ENCODE data around the gene SRP9.

SRP9 gene

DNA sequence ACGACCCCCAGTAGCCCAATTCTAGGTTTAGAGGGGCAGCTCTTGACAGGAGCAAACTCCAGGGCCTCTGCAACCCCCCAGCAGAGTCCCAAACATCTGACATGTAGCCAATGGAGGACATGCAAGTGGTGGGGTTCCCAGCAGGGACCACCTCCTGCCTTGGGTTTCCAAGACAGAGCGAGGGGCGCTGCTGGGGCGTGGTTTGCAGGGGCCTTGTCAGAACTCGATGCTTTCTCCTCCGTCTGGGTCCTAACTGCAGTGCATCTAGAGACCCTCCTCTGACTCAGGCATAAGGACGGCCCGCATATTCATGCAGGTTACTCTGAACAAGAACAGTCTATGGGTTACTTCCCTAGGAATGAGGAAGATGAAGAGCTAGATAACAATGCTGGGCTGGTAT lies 49.5 kb downstream of the SRP9 start:
- H3K27ac ChIP-seq (ENCODE audit: low read depth, low read length) = no peak overlapping the region
- TF ChIP-seq, protein P1, sequence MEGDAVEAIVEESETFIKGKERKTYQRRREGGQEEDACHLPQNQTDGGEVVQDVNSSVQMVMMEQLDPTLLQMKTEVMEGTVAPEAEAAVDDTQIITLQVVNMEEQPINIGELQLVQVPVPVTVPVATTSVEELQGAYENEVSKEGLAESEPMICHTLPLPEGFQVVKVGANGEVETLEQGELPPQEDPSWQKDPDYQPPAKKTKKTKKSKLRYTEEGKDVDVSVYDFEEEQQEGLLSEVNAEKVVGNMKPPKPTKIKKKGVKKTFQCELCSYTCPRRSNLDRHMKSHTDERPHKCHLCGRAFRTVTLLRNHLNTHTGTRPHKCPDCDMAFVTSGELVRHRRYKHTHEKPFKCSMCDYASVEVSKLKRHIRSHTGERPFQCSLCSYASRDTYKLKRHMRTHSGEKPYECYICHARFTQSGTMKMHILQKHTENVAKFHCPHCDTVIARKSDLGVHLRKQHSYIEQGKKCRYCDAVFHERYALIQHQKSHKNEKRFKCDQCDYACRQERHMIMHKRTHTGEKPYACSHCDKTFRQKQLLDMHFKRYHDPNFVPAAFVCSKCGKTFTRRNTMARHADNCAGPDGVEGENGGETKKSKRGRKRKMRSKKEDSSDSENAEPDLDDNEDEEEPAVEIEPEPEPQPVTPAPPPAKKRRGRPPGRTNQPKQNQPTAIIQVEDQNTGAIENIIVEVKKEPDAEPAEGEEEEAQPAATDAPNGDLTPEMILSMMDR (IDR thresholded peaks at IDR 0.05; ENCODE audit: insufficient read depth, low read length, poor library complexity, severe bottlenecking) = no peak
- no peak for TF ChIP-seq EZH2phosphoT487 (conservative IDR thresholded peaks at IDR 0.05; ENCODE audit: low read length)
- no peaks in the 10 kb centered on the region for H3K36me3 ChIP-seq (ENCODE audit: low read length)
- H3K9me3 ChIP-seq (ENCODE audit: insufficient read depth, low read length) = no peaks in the 10 kb centered on the region
- H3K4me3 ChIP-seq (ENCODE audit: insufficient read depth, low read length, poor library complexity, severe bottlenecking) = no peak overlapping the region
- no peaks in the 10 kb centered on the region for H3K79me2 ChIP-seq (ENCODE audit: insufficient read depth, low read length)
- no peak overlapping the region for H3K4me2 ChIP-seq (ENCODE audit: low read depth, low read length, poor library complexity, severe bottlenecking)
- no peaks in the 10 kb centered on the region for H3F3A ChIP-seq (ENCODE audit: insufficient read depth)
- no peaks in the 10 kb centered on the region for H4K20me1 ChIP-seq (ENCODE audit: low read depth, low read length)
- no peak overlapping the region for H3K9ac ChIP-seq (ENCODE audit: low read length)
- H3K9me2 ChIP-seq (replicated peaks; ENCODE audit: insufficient read depth, low read length) = no peaks in the 10 kb centered on the region
- H3K27me3 ChIP-seq (ENCODE audit: low read length) = no peaks in the 10 kb centered on the region
- H2AFZ ChIP-seq (ENCODE audit: low read depth, low read length, severe bottlenecking) = no peak overlapping the region

DNA sequence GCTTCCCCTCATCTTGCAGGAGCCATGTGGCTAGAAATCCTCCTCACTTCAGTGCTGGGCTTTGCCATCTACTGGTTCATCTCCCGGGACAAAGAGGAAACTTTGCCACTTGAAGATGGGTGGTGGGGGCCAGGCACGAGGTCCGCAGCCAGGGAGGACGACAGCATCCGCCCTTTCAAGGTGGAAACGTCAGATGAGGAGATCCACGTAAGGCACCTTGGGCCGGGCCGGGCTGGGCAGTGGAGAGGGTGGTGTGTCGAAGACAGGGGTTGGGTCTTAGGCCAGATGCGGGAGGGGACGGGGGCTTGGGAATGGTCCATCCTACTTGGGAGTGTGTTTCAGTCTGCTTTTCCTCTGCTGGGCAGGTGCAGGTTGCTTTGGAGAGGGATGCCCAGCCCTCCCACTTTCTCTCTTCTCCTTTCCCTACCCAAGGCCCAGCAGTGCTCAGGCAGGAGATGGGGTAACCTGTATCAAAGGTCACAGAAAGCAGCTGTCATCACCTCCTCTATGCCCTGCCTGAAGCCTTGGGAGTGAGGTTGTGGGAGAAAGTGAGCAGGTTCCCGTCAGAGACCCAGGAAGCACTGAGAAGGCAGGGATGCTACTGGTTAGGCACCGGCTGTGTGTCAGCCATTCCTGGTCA lies 51.2 kb downstream of the SRP9 start:
- no peak overlapping the region for H2AFZ ChIP-seq (ENCODE audit: low read depth, low read length, severe bottlenecking)
- H3K4me3 ChIP-seq (ENCODE audit: insufficient read depth, low read length, poor library complexity, severe bottlenecking) = no peak overlapping the region
- TF ChIP-seq EZH2phosphoT487 (conservative IDR thresholded peaks at IDR 0.05; ENCODE audit: low read length) = no peak
- TF ChIP-seq, protein P1 (IDR thresholded peaks at IDR 0.05; ENCODE audit: insufficient read depth, low read length, poor library complexity, severe bottlenecking) = no peak
- no peaks in the 10 kb centered on the region for H3K79me2 ChIP-seq (ENCODE audit: insufficient read depth, low read length)
- H3K27me3 ChIP-seq (ENCODE audit: low read length) = no peaks in the 10 kb centered on the region
- no peaks in the 10 kb centered on the region for H3F3A ChIP-seq (ENCODE audit: insufficient read depth)
- no peak overlapping the region for H3K9ac ChIP-seq (ENCODE audit: low read length)
- H4K20me1 ChIP-seq (ENCODE audit: low read depth, low read length) = no peaks in the 10 kb centered on the region
- H3K9me2 ChIP-seq (replicated peaks; ENCODE audit: insufficient read depth, low read length) = no peaks in the 10 kb centered on the region
- no peaks in the 10 kb centered on the region for H3K9me3 ChIP-seq (ENCODE audit: insufficient read depth, low read length)
- no peak overlapping the region for H3K27ac ChIP-seq (ENCODE audit: low read depth, low read length)
- H3K4me2 ChIP-seq (ENCODE audit: low read depth, low read length, poor library complexity, severe bottlenecking) = no peak overlapping the region
- no peaks in the 10 kb centered on the region for H3K36me3 ChIP-seq (ENCODE audit: low read length)

DNA sequence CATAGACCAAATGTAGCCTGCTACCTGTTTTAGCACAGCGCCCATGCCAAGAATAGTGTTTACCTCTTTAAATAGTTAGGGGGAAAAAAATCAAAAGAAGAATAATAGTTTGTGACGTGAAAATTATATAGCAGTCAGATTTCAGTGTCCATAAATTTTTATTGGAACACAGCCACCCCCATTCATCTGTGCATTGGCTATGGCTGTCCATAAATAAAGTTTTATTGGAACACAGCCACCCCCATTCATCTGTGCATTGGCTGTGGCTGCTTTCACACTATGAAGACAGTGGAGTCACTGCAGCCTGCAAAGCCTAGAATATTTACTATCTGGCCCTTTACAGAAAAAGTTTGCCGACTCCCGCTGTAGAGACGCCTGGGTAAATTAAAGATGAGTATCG lies 53.2 kb downstream of the SRP9 start:
- no peaks in the 10 kb centered on the region for H3K36me3 ChIP-seq (ENCODE audit: low read length)
- no peaks in the 10 kb centered on the region for H3F3A ChIP-seq (ENCODE audit: insufficient read depth)
- H2AFZ ChIP-seq (ENCODE audit: low read depth, low read length, severe bottlenecking) = no peak overlapping the region
- no peaks in the 10 kb centered on the region for H3K79me2 ChIP-seq (ENCODE audit: insufficient read depth, low read length)
- no peak overlapping the region for H3K27ac ChIP-seq (ENCODE audit: low read depth, low read length)
- no peak overlapping the region for H3K4me2 ChIP-seq (ENCODE audit: low read depth, low read length, poor library complexity, severe bottlenecking)
- H3K27me3 ChIP-seq (ENCODE audit: low read length) = no peaks in the 10 kb centered on the region
- H4K20me1 ChIP-seq (ENCODE audit: low read depth, low read length) = no peaks in the 10 kb centered on the region
- no peaks in the 10 kb centered on the region for H3K9me3 ChIP-seq (ENCODE audit: insufficient read depth, low read length)
- TF ChIP-seq, protein P1 (IDR thresholded peaks at IDR 0.05; ENCODE audit: insufficient read depth, low read length, poor library complexity, severe bottlenecking) = no peak
- no peak for TF ChIP-seq EZH2phosphoT487 (conservative IDR thresholded peaks at IDR 0.05; ENCODE audit: low read length)
- no peaks in the 10 kb centered on the region for H3K9me2 ChIP-seq (replicated peaks; ENCODE audit: insufficient read depth, low read length)
- no peak overlapping the region for H3K4me3 ChIP-seq (ENCODE audit: insufficient read depth, low read length, poor library complexity, severe bottlenecking)
- no peak overlapping the region for H3K9ac ChIP-seq (ENCODE audit: low read length)
